ENCODE measurements around the gene UGT1A7. TPM values are rescaled to one million over a fixed set of nuclear protein-coding genes. Genes with fewer than 3 reads are reported as not detected.
"Not testable (repeated sequence)": the region's sequence is repeated elsewhere in the genome, so short reads cannot be mapped to it uniquely, and the experiment has no call there.

Gene UGT1A7
- total and polyA plus RNA-seq, 3 donors from 2014 or later, result 0.19 TPM; not detected in 2

- Histone ChIP-seq H3K4me3 (no peak overlapping the region), H3K27ac (no peak overlapping the region), H3K9me3 (no peaks in the 10 kb centered on the region), H3K36me3 (ENCODE audit: low read depth, missing control alignments) (no peaks in the 10 kb centered on the region), H3K27me3 (no peaks in the 10 kb centered on the region), H3K4me1 (peaks cover 5% of the 10 kb centered on the region)
- TF ChIP-seq CTCF (IDR thresholded peaks at IDR 0.05) (no peak), POLR2A (IDR thresholded peaks at IDR 0.05) (no peak)
- intact Hi-C loops (cut with DNase I; ENCODE audit: low total_unique reads), result no loop called here
- 95 to 96% methylated on average over 8 of the region's 8 CpGs for WGBS, 2 donors
- DNase-seq, result no peak
Observed at GRCh38 chr2:233699424-233700027, 17.8 kb downstream of the UGT1A7 start.

DNA sequence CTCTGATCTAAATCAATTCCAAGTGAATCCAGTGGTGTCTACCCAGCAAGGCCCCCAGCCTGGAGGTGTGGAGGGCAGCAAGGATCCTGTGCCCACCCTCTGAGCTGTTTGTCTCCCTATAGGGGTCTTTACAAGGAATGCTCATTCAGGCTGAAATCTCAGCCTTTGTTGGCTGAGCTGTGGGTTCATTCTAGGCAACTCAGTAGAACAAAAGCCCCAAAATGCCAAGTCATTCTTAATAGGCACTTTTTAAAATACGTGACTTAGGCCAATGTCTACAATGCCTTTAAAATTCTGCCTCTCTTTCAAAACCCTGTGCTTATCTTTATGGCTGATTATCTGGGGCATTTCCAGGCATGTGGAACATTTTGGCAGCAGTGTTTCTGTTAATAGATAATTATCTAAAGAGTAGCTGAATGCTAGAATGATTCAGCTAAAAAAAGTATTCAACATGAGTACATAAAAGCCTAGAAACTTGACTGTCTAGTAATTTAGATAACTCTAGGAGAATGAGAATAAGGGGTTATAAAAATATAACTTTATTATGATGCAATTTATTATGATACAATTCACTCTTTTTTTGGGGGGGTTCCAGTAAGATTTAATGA is 18.4 kb downstream of the UGT1A7 start:
- WGBS, 2 donors, result 46 to 71% methylated on average over 1 of the region's 1 CpG
- Histone ChIP-seq H3K4me3 (no peak overlapping the region), H3K4me1 (peaks cover 5% of the 10 kb centered on the region), H3K27me3 (no peaks in the 10 kb centered on the region), H3K9me3 (no peaks in the 10 kb centered on the region), H3K27ac (no peak overlapping the region), H3K36me3 (ENCODE audit: low read depth, missing control alignments) (no peaks in the 10 kb centered on the region)
- DNase-seq, result no peak
- TF ChIP-seq CTCF (IDR thresholded peaks at IDR 0.05), result no peak
- no peak for TF ChIP-seq POLR2A (IDR thresholded peaks at IDR 0.05)
- intact Hi-C loops (cut with DNase I; ENCODE audit: low total_unique reads), result no loop called here

GRCh38 chr2:233700842-233701241 is 19.1 kb downstream of the UGT1A7 start:
- H3K36me3 ChIP-seq (ENCODE audit: low read depth, missing control alignments); intact Hi-C loops (cut with DNase I; ENCODE audit: low total_unique reads): not testable (repeated sequence)
- WGBS, 2 donors, result 85 to 96% methylated on average over 5 of the region's 5 CpGs

GRCh38 chr2:233702238-233702637 is 20.5 kb downstream of the UGT1A7 start:
- no peak for DNase-seq
- Histone ChIP-seq H3K27ac (no peak overlapping the region), H3K36me3 (ENCODE audit: low read depth, missing control alignments) (no peaks in the 10 kb centered on the region), H3K4me3 (no peak overlapping the region), H3K9me3 (no peaks in the 10 kb centered on the region), H3K4me1 (peaks cover 5% of the 10 kb centered on the region), H3K27me3 (no peaks in the 10 kb centered on the region)
- intact Hi-C loops (cut with DNase I; ENCODE audit: low total_unique reads), result no loop called here
- TF ChIP-seq CTCF (IDR thresholded peaks at IDR 0.05) (no peak), POLR2A (IDR thresholded peaks at IDR 0.05) (no peak)
- WGBS, 2 donors, result 49 to 56% methylated on average over 3 of the region's 3 CpGs

More at GRCh38 chr2:233700842-233701241, 19.1 kb downstream of the UGT1A7 start:
- H3K4me3 ChIP-seq, H3K27ac ChIP-seq, H3K27me3 ChIP-seq, H3K9me3 ChIP-seq, H3K4me1 ChIP-seq, DNase-seq: not testable (repeated sequence)

GRCh38 chr2:233705911-233706506 is 24.3 kb downstream of the UGT1A7 start:
- intact Hi-C loops (cut with DNase I; ENCODE audit: low total_unique reads), result no loop called here
- no peaks in the 10 kb centered on the region for H3K9me3 ChIP-seq
- H3K4me3 ChIP-seq, result no peak overlapping the region
- H3K36me3 ChIP-seq (ENCODE audit: low read depth, missing control alignments), result no peaks in the 10 kb centered on the region
- no peak for TF ChIP-seq POLR2A (IDR thresholded peaks at IDR 0.05)
- no peak for TF ChIP-seq CTCF (IDR thresholded peaks at IDR 0.05)
- H3K4me1 ChIP-seq, result no peaks in the 10 kb centered on the region
- DNase-seq, result no peak
- WGBS, 2 donors, result 69 to 77% methylated on average over 4 of the region's 4 CpGs
- H3K27ac ChIP-seq, result no peak overlapping the region
- no peaks in the 10 kb centered on the region for H3K27me3 ChIP-seq

Measured in testis (tissue), 3 donors.